GM10248 (cell line): ENCODE results near the gene NTRK3.

Experiments
- CTCF ChIA-PET: fragments of 300-600 bp; sonication (Branson Sonifier 250); formaldehyde crosslinking; extraction: SDS; loops from one replicate; lab custom pipeline; 2021; ENCODE audit warnings: antibody characterized with exemption; lab: Yijun Ruan, JAX
- POLR2A ChIA-PET: fragments of 350-650 bp; sonication (Branson Sonifier 250); formaldehyde crosslinking; extraction: SDS; loops from one replicate; lab custom pipeline; 2020; ENCODE audit warnings: antibody characterized with exemption; lab: Yijun Ruan, JAX
- DNase-seq: peaks from one replicate; pipeline ENCODE4 v3.0.0; 2012; ENCODE audit errors: extremely low spot score
- CTCF ChIP-seq: IDR thresholded peaks from 2 replicates; pipeline ENCODE4 v1.5.1; 2012; ENCODE audit warnings: mild to moderate bottlenecking, low read depth; ENCODE audit errors: extremely low read depth, missing control alignments, control extremely low read depth

The NTRK3 gene

GRCh38 chr15:88201207-88201606, 55.3 kb downstream of the NTRK3 start:
- DNase-seq, result no peak
- no peak for TF ChIP-seq CTCF
- CTCF ChIA-PET, result interaction anchor here (1.2 to 1.4 kb wide), 2 partner anchors 10 to 21 kb away, joined by 3 to 4 read pairs; no protein-coding TSS in a partner anchor
- POLR2A ChIA-PET, result no interaction called here

GRCh38 chr15:88196961-88197360, 59.6 kb downstream of the NTRK3 start:
- CTCF ChIA-PET, result interaction anchor here (1.3 to 1.4 kb wide), 2 partner anchors 8 to 48 kb away, joined by 4 to 7 read pairs; no protein-coding TSS in a partner anchor
- TF ChIP-seq CTCF, result no peak
- no peak for DNase-seq
- POLR2A ChIA-PET, result no interaction called here

- no peak for TF ChIP-seq CTCF
- POLR2A ChIA-PET, result no interaction called here
- CTCF ChIA-PET, result interaction anchor here (0.9 to 1.0 kb wide), 2 partner anchors 9 to 14 kb away, joined by 3 read pairs; no protein-coding TSS in a partner anchor
- DNase-seq, result no peak
Measured at GRCh38 chr15:88194162-88194561, 62.4 kb downstream of the NTRK3 start.

- ChIA-PET CTCF (no interaction called here), POLR2A (no interaction called here)
- no peak for DNase-seq
- TF ChIP-seq CTCF, result no peak
Measured at GRCh38 chr15:88193415-88193814, 63.1 kb downstream of the NTRK3 start.

GRCh38 chr15:88191812-88192165, 64.8 kb downstream of the NTRK3 start:
- DNase-seq, result no peak
- ChIA-PET POLR2A (no interaction called here), CTCF (interaction anchor here (1.6 to 1.7 kb wide), 2 partner anchors 9 to 13 kb away, joined by 4 to 5 read pairs; no protein-coding TSS in a partner anchor)
- no peak for TF ChIP-seq CTCF

GRCh38 chr15:88190232-88190631, 66.3 kb downstream of the NTRK3 start:
- ChIA-PET POLR2A (no interaction called here), CTCF (interaction anchor here (1.4 to 1.7 kb wide), 3 partner anchors 10 to 27 kb away, joined by 3 to 5 read pairs (median 4); no protein-coding TSS in a partner anchor)
- no peak for DNase-seq
- TF ChIP-seq CTCF, result no peak
